ENCODE measurements around the gene CALML5.

DNA sequence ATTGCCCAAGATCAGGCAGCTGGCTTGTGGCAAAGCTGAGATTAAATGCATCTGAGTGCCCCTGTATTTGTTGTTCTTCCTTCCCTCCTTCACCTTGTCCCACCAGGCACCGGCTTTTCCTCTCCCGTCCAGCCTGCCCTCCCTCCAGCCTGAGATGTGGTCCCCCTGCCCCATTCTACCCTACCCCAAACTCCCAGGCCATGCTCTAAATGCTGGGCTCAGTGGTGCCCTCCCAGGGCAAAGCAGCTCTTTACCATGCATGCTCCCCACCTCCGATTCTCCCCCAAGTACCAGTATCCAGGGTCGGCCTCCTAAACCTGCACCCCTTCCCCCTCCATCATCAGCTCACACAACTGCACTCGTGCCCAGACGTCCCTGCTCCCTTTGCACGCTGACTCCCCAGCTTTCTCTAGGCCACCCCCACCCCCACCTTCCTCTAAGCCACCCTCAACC lies 36.5 kb downstream of the CALML5 start:
- TF ChIP-seq, protein P1, sequence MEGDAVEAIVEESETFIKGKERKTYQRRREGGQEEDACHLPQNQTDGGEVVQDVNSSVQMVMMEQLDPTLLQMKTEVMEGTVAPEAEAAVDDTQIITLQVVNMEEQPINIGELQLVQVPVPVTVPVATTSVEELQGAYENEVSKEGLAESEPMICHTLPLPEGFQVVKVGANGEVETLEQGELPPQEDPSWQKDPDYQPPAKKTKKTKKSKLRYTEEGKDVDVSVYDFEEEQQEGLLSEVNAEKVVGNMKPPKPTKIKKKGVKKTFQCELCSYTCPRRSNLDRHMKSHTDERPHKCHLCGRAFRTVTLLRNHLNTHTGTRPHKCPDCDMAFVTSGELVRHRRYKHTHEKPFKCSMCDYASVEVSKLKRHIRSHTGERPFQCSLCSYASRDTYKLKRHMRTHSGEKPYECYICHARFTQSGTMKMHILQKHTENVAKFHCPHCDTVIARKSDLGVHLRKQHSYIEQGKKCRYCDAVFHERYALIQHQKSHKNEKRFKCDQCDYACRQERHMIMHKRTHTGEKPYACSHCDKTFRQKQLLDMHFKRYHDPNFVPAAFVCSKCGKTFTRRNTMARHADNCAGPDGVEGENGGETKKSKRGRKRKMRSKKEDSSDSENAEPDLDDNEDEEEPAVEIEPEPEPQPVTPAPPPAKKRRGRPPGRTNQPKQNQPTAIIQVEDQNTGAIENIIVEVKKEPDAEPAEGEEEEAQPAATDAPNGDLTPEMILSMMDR (IDR thresholded peaks at IDR 0.05; ENCODE audit: insufficient read depth, low read length, poor library complexity, severe bottlenecking), result no peak
- TF ChIP-seq EZH2phosphoT487 (conservative IDR thresholded peaks at IDR 0.05; ENCODE audit: low read length), result no peak
